Liver (tissue), 9 donors: ENCODE data around the gene IFT122. TPM values are rescaled to one million over a fixed set of nuclear protein-coding genes. Genes with fewer than 3 reads are reported as not detected.

ENCODE experiments used
- DNase-seq: peaks from one replicate; pipeline ENCODE4 v3.0.0-alpha.2; 2017; ENCODE audit warnings: low spot score
- H3K27ac ChIP-seq, 2 donors: one replicate each; pipeline ENCODE4 v1.7.0; 2013; ENCODE audit warnings: inconsistent platforms in 2 of 2, low read length in 2 of 2, control low read depth in 1 of 2, low read depth in 1 of 2, mild to moderate bottlenecking in 1 of 2
- H3K27me3 ChIP-seq, 4 donors: one replicate each; pipeline versions ENCODE4 v1.6.1 to v1.7.0; 2013; ENCODE audit warnings: low read length in 3 of 4, inconsistent platforms in 1 of 4, mild to moderate bottlenecking in 1 of 4, moderate library complexity in 1 of 4; ENCODE audit not compliant: control insufficient read depth in 4 of 4, insufficient read depth in 4 of 4
- H3K36me3 ChIP-seq, 4 donors: one replicate each; pipeline versions ENCODE4 v1.6.1 to v1.7.0; 2013; ENCODE audit warnings: low read length in 3 of 4, mild to moderate bottlenecking in 3 of 4, low read depth in 1 of 4, moderate library complexity in 1 of 4; ENCODE audit not compliant: control insufficient read depth in 4 of 4, insufficient read depth in 3 of 4
- H3K4me1 ChIP-seq, 4 donors: one replicate each; pipeline versions ENCODE4 v1.6.1 to v1.7.0; 2013; ENCODE audit warnings: low read length in 3 of 4, mild to moderate bottlenecking in 3 of 4, moderate library complexity in 1 of 4; ENCODE audit not compliant: control insufficient read depth in 4 of 4, insufficient read depth in 4 of 4
- H3K4me3 ChIP-seq, 3 donors: one replicate each; pipeline versions ENCODE4 v1.6.1 to v1.7.0; 2013; ENCODE audit warnings: low read length in 3 of 3, control low read depth in 1 of 3, low read depth in 1 of 3, mild to moderate bottlenecking in 1 of 3
- H3K9ac ChIP-seq, 2 donors: one replicate each; pipeline ENCODE4 v1.7.0; 2013; ENCODE audit warnings: low read length in 2 of 2, mild to moderate bottlenecking in 2 of 2, moderate library complexity in 2 of 2, control low read depth in 1 of 2, low read depth in 1 of 2
- H3K9me3 ChIP-seq, 4 donors: one replicate each; pipeline versions ENCODE4 v1.6.1 to v1.7.0; 2013; ENCODE audit warnings: low read length in 3 of 4; ENCODE audit not compliant: control insufficient read depth in 4 of 4
- ATF3 ChIP-seq: IDR thresholded peaks from 2 replicates; pipeline ENCODE4 v1.6.1; 2016; ENCODE audit warnings: antibody characterized with exemption
- CTCF ChIP-seq: fragments of 150-350 bp; IDR thresholded peaks from 2 replicates; pipeline ENCODE4 v1.5.1; 2017; ENCODE audit warnings: improper control_type of control experiment, low read depth, low read length; ENCODE audit not compliant: missing input control
- EGR1 ChIP-seq, 2 donors: IDR thresholded peaks; 2 replicates each; pipeline ENCODE4 v1.6.1; 2016 to 2018; ENCODE audit warnings: antibody characterized with exemption in 2 of 2, low read depth in 2 of 2
- FOXA1 ChIP-seq: IDR thresholded peaks from 2 replicates; pipeline ENCODE4 v1.6.1; 2016; ENCODE audit warnings: antibody characterized with exemption
- GABPA ChIP-seq, 2 donors: IDR thresholded peaks in 1 of 2; conservative IDR thresholded peaks in 1 of 2; 2 replicates each; pipeline ENCODE4 v1.6.1; 2016; ENCODE audit warnings: antibody characterized with exemption in 2 of 2, mild to moderate bottlenecking in 1 of 2, moderate library complexity in 1 of 2
- HNF4A ChIP-seq, 2 donors: conservative IDR thresholded peaks; 2 replicates each; pipeline ENCODE4 v1.6.1; 2016; ENCODE audit warnings: antibody characterized with exemption in 2 of 2, mild to moderate bottlenecking in 2 of 2
- HNF4G ChIP-seq: IDR thresholded peaks from 2 replicates; pipeline ENCODE4 v1.6.1; 2016; ENCODE audit warnings: antibody characterized with exemption
- JUND ChIP-seq, 2 donors: IDR thresholded peaks; 2 replicates each; pipeline ENCODE4 v1.6.1; 2016; ENCODE audit warnings: antibody characterized with exemption in 2 of 2
- NR2F2 ChIP-seq: IDR thresholded peaks from 2 replicates; pipeline ENCODE4 v1.6.1; 2016; ENCODE audit warnings: antibody characterized with exemption
- REST ChIP-seq: IDR thresholded peaks from 2 replicates; pipeline ENCODE4 v1.6.1; 2016; ENCODE audit warnings: antibody characterized with exemption, mild to moderate bottlenecking
- RXRA ChIP-seq, 2 donors: IDR thresholded peaks; 2 replicates each; pipeline ENCODE4 v1.6.1; 2017 to 2018; ENCODE audit warnings: antibody characterized with exemption in 2 of 2, mild to moderate bottlenecking in 1 of 2
- SP1 ChIP-seq: IDR thresholded peaks from 2 replicates; pipeline ENCODE4 v1.6.1; 2018; ENCODE audit warnings: antibody characterized with exemption, mild to moderate bottlenecking
- TAF1 ChIP-seq: conservative IDR thresholded peaks from 2 replicates; pipeline ENCODE4 v1.6.1; 2016; ENCODE audit warnings: antibody characterized with exemption, mild to moderate bottlenecking
- YY1 ChIP-seq: IDR thresholded peaks from 2 replicates; pipeline ENCODE4 v1.6.1; 2016; ENCODE audit warnings: antibody characterized with exemption, mild to moderate bottlenecking
- WGBS: extraction: QIAGEN DNeasy Blood & Tissue Kit; methylation state at CpG from one replicate; pipeline ENCODE4 v1.1.7; 2013; 5-methylcytosine and 5-hydroxymethylcytosine counted together
- polyA plus RNA-seq, 2 donors: library from polyadenylated mRNA; stranded (reverse) in 1 of 2; unstranded in 1 of 2; fragments of 200-250 nt in 1 of 2; fragments of >200 nt in 1 of 2; fragmentation: Nextera tagmentation in 1 of 2; extraction: Ambion mirVana in 1 of 2; gene quantifications; one replicate each; pipeline versions ENCODE4 v1.2.1 to v1.2.3, GENCODE V29; 2013 to 2015
- total RNA-seq, 2 donors: library from RNA; depleted of rRNA; stranded (reverse); fragments of >200 nt; gene quantifications; one replicate each; pipeline ENCODE4 v1.2.3, GENCODE V29; 2014
- TF ChIP-seq, protein P1 (sequence below): IDR thresholded peaks from 2 replicates; pipeline ENCODE4 v1.6.1; 2016; ENCODE audit warnings: antibody characterized with exemption
- TF ChIP-seq, protein P2 (sequence below): IDR thresholded peaks from 2 replicates; pipeline ENCODE4 v1.6.1; 2016; ENCODE audit warnings: antibody characterized with exemption
- donor health status: healthy.
- donor health status: healthy.
- donor health status: healthy.
- donor health status: healthy.
- donor health status: healthy.

Gene IFT122
- total and polyA plus RNA-seq, 4 donors = 3.3 to 25.8 (median 10.6) TPM

- TF ChIP-seq, protein P1, sequence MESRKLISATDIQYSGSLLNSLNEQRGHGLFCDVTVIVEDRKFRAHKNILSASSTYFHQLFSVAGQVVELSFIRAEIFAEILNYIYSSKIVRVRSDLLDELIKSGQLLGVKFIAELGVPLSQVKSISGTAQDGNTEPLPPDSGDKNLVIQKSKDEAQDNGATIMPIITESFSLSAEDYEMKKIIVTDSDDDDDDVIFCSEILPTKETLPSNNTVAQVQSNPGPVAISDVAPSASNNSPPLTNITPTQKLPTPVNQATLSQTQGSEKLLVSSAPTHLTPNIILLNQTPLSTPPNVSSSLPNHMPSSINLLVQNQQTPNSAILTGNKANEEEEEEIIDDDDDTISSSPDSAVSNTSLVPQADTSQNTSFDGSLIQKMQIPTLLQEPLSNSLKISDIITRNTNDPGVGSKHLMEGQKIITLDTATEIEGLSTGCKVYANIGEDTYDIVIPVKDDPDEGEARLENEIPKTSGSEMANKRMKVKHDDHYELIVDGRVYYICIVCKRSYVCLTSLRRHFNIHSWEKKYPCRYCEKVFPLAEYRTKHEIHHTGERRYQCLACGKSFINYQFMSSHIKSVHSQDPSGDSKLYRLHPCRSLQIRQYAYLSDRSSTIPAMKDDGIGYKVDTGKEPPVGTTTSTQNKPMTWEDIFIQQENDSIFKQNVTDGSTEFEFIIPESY = no peak
- TF ChIP-seq CTCF (no peak), EGR1 (IDR thresholded peaks at IDR 0.05; ENCODE audit: low read depth in 2 of 2) (no peak)
- Histone ChIP-seq H3K9ac (peak overlapping the region in 1 of 2 donors; percentile 46), H3K27me3 (no peaks in the 10 kb centered on the region), H3K36me3 (peaks cover 0 to 3% (median 1%) of the 10 kb centered on the region in 4 donors), H3K4me1 (peaks cover 0 to 52% (median 30%) of the 10 kb centered on the region in 4 donors), H3K4me3 (no peak overlapping the region), H3K27ac (peak overlapping the region in 1 of 2 donors; percentile 4), H3K9me3 (no peaks in the 10 kb centered on the region)
- DNase-seq = no peak
- WGBS = 74% methylated on average over 2 of the region's 2 CpGs
These were observed 2.5 kb downstream of the IFT122 start for GRCh38 chr3:129442486-129442885.

DNA sequence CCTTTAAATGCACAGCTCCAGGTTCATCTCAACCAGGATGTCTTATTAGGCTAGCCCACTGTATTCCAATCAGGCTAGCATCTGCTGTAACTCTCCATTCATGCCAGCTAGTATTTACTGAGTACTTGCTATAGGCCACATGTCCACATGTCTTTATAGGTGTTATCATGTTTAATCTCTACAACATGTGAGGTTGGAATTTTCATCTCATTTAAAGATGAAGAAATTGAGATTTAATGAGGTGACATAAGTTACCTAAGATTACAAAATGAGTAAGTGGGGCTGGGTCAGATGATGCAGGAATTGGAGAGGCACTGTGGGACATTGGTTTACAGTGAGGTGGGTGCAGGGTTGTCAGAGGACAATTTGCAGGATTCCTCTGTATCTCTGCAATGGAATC lies 2.9 kb downstream of the IFT122 start:
- Histone ChIP-seq H3K4me3 (no peak overlapping the region), H3K27me3 (no peaks in the 10 kb centered on the region), H3K9me3 (no peaks in the 10 kb centered on the region), H3K4me1 (peaks cover 0 to 51% (median 28%) of the 10 kb centered on the region in 4 donors), H3K9ac (no peak overlapping the region), H3K27ac (peak overlapping the region in 1 of 2 donors; percentile 4), H3K36me3 (no peaks in the 10 kb centered on the region)
- DNase-seq = no peak
- TF ChIP-seq NR2F2 (no peak), HNF4G (no peak), JUND (IDR thresholded peaks at IDR 0.05) (no peak), GABPA (IDR thresholded peaks at IDR 0.05 in 1 of 2, conservative IDR thresholded peaks at IDR 0.05 in 1 of 2) (no peak), SP1 (no peak)

GRCh38 chr3:129445471-129445870 lies 5.4 kb downstream of the IFT122 start:
- Histone ChIP-seq H3K4me3 (no peak overlapping the region), H3K27ac (no peak overlapping the region)
- TF ChIP-seq CTCF (no peak), ATF3 (no peak), YY1 (no peak), REST (no peak), FOXA1 (no peak), JUND (IDR thresholded peaks at IDR 0.05) (no peak), RXRA (IDR thresholded peaks at IDR 0.05) (no peak), HNF4A (conservative IDR thresholded peaks at IDR 0.05) (no peak), TAF1 (no peak)
- TF ChIP-seq, protein P1 = no peak
- TF ChIP-seq, protein P2, sequence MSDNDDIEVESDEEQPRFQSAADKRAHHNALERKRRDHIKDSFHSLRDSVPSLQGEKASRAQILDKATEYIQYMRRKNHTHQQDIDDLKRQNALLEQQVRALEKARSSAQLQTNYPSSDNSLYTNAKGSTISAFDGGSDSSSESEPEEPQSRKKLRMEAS = no peak

More at GRCh38 chr3:129445471-129445870, 5.4 kb downstream of the IFT122 start:
- no peaks in the 10 kb centered on the region for H3K9me3 ChIP-seq
- peaks cover 0 to 34% (median 21%) of the 10 kb centered on the region in 4 donors for H3K4me1 ChIP-seq
- H3K27me3 ChIP-seq = no peaks in the 10 kb centered on the region
- H3K36me3 ChIP-seq = no peaks in the 10 kb centered on the region
- H3K9ac ChIP-seq = no peak overlapping the region
- no peak for DNase-seq
- 96% methylated on average over 3 of the region's 3 CpGs for WGBS
